HL-60 (cell line): Measurements from ENCODE around the gene TNFAIP8L2.

ENCODE experiments used
- DNase-seq, 2 experiments: peaks; one replicate each; pipeline ENCODE4 v3.0.0-alpha.2; 2010 to 2020; ENCODE audit warnings: low read depth in 1 of 2, low spot score in 1 of 2
- H3K27ac ChIP-seq: fragments of 250-450 bp; sonication (Bioruptor Pico); replicated peaks from 2 replicates; pipeline ENCODE4 v1.5.1; 2020; ENCODE audit warnings: mild to moderate bottlenecking, moderate library complexity
- H3K27me3 ChIP-seq: fragments of 250-450 bp; sonication (Bioruptor Pico); 2 replicates; pipeline ENCODE4 v1.5.1; 2021; ENCODE audit warnings: mild to moderate bottlenecking, moderate library complexity; ENCODE audit not compliant: insufficient read depth, poor library complexity, severe bottlenecking
- H3K4me3 ChIP-seq: replicated peaks from 2 replicates; pipeline ENCODE4 v1.5.1; 2011; ENCODE audit warnings: mild to moderate bottlenecking, control low read depth, low read length; ENCODE audit not compliant: insufficient read depth
- GABPA ChIP-seq: IDR thresholded peaks from 2 replicates; pipeline ENCODE4 v1.6.1; 2012; ENCODE audit warnings: low read depth
- POLR2AphosphoS5 ChIP-seq: IDR thresholded peaks from 2 replicates; pipeline ENCODE4 v1.6.1; 2012; ENCODE audit warnings: low read depth
- SPI1 ChIP-seq: IDR thresholded peaks from 2 replicates; pipeline ENCODE4 v1.6.1; 2012; ENCODE audit warnings: low read depth, mild to moderate bottlenecking, borderline replicate concordance
- TF ChIP-seq, protein P1 (sequence below): IDR thresholded peaks from 2 replicates; pipeline ENCODE4 v1.6.1; 2012; ENCODE audit warnings: low read depth; ENCODE audit not compliant: insufficient replicate concordance
- TF ChIP-seq, protein P2 (sequence below): IDR thresholded peaks from one replicate; pipeline ENCODE4 v1.5.1; 2011; ENCODE audit warnings: low read length, control low read depth, inconsistent platforms; ENCODE audit not compliant: insufficient read depth

Gene TNFAIP8L2

GRCh38 chr1:151189637-151190445, 33.4 kb downstream of the TNFAIP8L2 start, which contains the start of gene VPS72:
Gene VPS72 (minus strand): TSS chr1:151190197. CDS start chr1:151190121, 76 bp downstream.
- Histone ChIP-seq H3K4me3 (peak within 1 kb of the TSS; percentile 79), H3K27me3 (no peaks in the 10 kb centered on the region), H3K27ac (peak within 1 kb of the TSS; percentile 94)
- TF ChIP-seq, protein P1, sequence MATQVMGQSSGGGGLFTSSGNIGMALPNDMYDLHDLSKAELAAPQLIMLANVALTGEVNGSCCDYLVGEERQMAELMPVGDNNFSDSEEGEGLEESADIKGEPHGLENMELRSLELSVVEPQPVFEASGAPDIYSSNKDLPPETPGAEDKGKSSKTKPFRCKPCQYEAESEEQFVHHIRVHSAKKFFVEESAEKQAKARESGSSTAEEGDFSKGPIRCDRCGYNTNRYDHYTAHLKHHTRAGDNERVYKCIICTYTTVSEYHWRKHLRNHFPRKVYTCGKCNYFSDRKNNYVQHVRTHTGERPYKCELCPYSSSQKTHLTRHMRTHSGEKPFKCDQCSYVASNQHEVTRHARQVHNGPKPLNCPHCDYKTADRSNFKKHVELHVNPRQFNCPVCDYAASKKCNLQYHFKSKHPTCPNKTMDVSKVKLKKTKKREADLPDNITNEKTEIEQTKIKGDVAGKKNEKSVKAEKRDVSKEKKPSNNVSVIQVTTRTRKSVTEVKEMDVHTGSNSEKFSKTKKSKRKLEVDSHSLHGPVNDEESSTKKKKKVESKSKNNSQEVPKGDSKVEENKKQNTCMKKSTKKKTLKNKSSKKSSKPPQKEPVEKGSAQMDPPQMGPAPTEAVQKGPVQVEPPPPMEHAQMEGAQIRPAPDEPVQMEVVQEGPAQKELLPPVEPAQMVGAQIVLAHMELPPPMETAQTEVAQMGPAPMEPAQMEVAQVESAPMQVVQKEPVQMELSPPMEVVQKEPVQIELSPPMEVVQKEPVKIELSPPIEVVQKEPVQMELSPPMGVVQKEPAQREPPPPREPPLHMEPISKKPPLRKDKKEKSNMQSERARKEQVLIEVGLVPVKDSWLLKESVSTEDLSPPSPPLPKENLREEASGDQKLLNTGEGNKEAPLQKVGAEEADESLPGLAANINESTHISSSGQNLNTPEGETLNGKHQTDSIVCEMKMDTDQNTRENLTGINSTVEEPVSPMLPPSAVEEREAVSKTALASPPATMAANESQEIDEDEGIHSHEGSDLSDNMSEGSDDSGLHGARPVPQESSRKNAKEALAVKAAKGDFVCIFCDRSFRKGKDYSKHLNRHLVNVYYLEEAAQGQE, result peak; percentile 48
- peak; percentile 63; the same call in 1 of the 2 replicates for TF ChIP-seq SPI1
- TF ChIP-seq, protein P2, sequence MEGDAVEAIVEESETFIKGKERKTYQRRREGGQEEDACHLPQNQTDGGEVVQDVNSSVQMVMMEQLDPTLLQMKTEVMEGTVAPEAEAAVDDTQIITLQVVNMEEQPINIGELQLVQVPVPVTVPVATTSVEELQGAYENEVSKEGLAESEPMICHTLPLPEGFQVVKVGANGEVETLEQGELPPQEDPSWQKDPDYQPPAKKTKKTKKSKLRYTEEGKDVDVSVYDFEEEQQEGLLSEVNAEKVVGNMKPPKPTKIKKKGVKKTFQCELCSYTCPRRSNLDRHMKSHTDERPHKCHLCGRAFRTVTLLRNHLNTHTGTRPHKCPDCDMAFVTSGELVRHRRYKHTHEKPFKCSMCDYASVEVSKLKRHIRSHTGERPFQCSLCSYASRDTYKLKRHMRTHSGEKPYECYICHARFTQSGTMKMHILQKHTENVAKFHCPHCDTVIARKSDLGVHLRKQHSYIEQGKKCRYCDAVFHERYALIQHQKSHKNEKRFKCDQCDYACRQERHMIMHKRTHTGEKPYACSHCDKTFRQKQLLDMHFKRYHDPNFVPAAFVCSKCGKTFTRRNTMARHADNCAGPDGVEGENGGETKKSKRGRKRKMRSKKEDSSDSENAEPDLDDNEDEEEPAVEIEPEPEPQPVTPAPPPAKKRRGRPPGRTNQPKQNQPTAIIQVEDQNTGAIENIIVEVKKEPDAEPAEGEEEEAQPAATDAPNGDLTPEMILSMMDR, result no peak
- TF ChIP-seq GABPA, result peak; percentile 72
- peak; percentile 94 for TF ChIP-seq POLR2AphosphoS5
- DNase-seq, result peak; percentile 77 to 92

DNA sequence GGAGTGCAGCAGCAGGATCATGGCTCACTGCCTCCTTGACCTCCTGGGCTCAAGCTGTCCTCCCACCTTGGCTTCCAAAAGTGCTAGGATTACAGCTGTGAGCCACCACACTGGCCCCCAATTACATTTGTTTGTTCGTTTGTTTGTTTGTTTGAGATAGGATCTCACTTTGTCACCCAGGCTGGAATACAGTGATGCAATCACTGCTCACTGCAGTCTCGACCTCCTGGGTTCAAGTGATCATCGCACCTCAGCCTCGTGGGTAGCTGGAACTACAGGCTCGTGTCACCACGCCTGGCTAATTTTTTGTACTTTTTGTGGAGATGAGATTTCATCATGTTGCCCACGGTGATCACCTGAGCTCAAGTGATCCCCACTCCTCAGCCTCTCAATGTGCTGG, 35.6 kb downstream of the TNFAIP8L2 start:
- Histone ChIP-seq H3K27me3 (no peaks in the 10 kb centered on the region), H3K27ac (no peak overlapping the region), H3K4me3 (no peak overlapping the region)
- no peak for DNase-seq
- TF ChIP-seq GABPA, result no peak
- no peak for TF ChIP-seq SPI1
- TF ChIP-seq POLR2AphosphoS5, result no peak
- TF ChIP-seq, protein P2, result no peak
- TF ChIP-seq, protein P1, result no peak

DNA sequence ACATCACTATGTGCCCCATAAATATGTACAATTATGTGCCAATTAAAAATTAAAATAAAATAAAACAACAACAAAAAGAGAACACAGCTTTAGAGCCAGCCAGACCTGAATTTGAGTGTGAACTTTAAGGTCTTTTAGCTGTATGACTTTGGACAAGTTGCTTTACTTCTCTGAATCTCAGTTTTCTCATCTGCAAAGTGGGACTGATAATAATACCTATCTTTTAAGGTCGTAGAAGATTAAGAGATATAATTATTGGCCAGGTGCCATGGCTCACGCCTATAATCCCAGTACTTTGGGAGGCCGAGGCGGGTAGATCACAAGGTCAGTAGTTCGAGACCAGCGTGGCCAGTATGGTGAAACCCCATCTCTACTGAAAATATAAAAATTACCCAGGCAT, 36.9 kb downstream of the TNFAIP8L2 start:
- H3K4me3 ChIP-seq, result no peak overlapping the region
- TF ChIP-seq, protein P2, result no peak
- TF ChIP-seq GABPA (no peak), POLR2AphosphoS5 (no peak), SPI1 (no peak)
- TF ChIP-seq, protein P1, result no peak
- no peaks in the 10 kb centered on the region for H3K27me3 ChIP-seq
- DNase-seq, result no peak
- no peak overlapping the region for H3K27ac ChIP-seq
